Activated CD4-positive, alpha-beta T cell treated with anti-CD3 and anti-CD28 coated beads, Interleukin-2, amount 50 U/mL, for 4 hours (primary cell): ENCODE results near the gene RHOBTB1.
"Not testable (repeated sequence)": the region's sequence is repeated elsewhere in the genome, so short reads cannot be mapped to it uniquely, and the experiment has no call there.

Experiments used
- DNase-seq, 2 experiments: peaks; one replicate each; pipeline ENCODE4 v3.0.0-alpha.2; 2020

Gene RHOBTB1

GRCh38 chr10:60937784-60938654 lies 6.0 kb downstream of the RHOBTB1 start:
- DNase-seq, result no peak

GRCh38 chr10:60937022-60937421 lies 7.0 kb downstream of the RHOBTB1 start:
- DNase-seq, result no peak

GRCh38 chr10:60934215-60935175 lies 9.5 kb downstream of the RHOBTB1 start:
- no peak for DNase-seq

GRCh38 chr10:60932756-60933155 lies 11.2 kb downstream of the RHOBTB1 start:
- DNase-seq, result no peak

GRCh38 chr10:60930237-60930636 lies 13.7 kb downstream of the RHOBTB1 start:
- DNase-seq, result no peak

GRCh38 chr10:60921633-60922032 lies 22.4 kb downstream of the RHOBTB1 start:
- DNase-seq, result no peak

- no peak for DNase-seq
These were observed 23.5 kb downstream of the RHOBTB1 start for GRCh38 chr10:60920479-60920878.

- no peak for DNase-seq
These were observed 24.4 kb downstream of the RHOBTB1 start for GRCh38 chr10:60919551-60919950.

GRCh38 chr10:60917331-60918280 lies 26.4 kb downstream of the RHOBTB1 start:
- no peak for DNase-seq

- no peak for DNase-seq
These were observed 28.0 kb downstream of the RHOBTB1 start for GRCh38 chr10:60916025-60916424.

- no peak for DNase-seq
These were observed 29.3 kb downstream of the RHOBTB1 start for GRCh38 chr10:60914690-60915141.

GRCh38 chr10:60913657-60914056 lies 30.3 kb downstream of the RHOBTB1 start:
- no peak for DNase-seq

- no peak for DNase-seq
These were observed 30.9 kb downstream of the RHOBTB1 start for GRCh38 chr10:60913071-60913470.

- DNase-seq, result no peak
These were observed 32.3 kb downstream of the RHOBTB1 start for GRCh38 chr10:60911715-60912114.

- no peak for DNase-seq
These were observed 32.8 kb downstream of the RHOBTB1 start for GRCh38 chr10:60911216-60911615.

GRCh38 chr10:60910543-60910942 lies 33.4 kb downstream of the RHOBTB1 start:
- DNase-seq, result no peak

- no peak for DNase-seq
These were observed 35.1 kb downstream of the RHOBTB1 start for GRCh38 chr10:60908896-60909295.

GRCh38 chr10:60908031-60908430 lies 36.0 kb downstream of the RHOBTB1 start:
- no peak for DNase-seq

- no peak for DNase-seq
These were observed 36.7 kb downstream of the RHOBTB1 start for GRCh38 chr10:60907236-60907635.

GRCh38 chr10:60906825-60907224 lies 37.2 kb downstream of the RHOBTB1 start:
- DNase-seq, result not testable (repeated sequence)

- DNase-seq, result no peak
These were observed 37.6 kb downstream of the RHOBTB1 start for GRCh38 chr10:60906411-60906810.

- DNase-seq, result no peak
These were observed 38.4 kb downstream of the RHOBTB1 start for GRCh38 chr10:60905580-60905979.
